T-cell (primary cell): ENCODE measurements around the gene ZNF277. TPM values are rescaled to one million over a fixed set of nuclear protein-coding genes. Genes with fewer than 3 reads are reported as not detected.

ENCODE experiments used
- ATAC-seq, 4 experiments: fragments of 200-7000 bp in 3 of 4; fragments of 150-1000 bp in 1 of 4; cut with Tn5 transposase; replicated peaks in 1 of 4; 1 replicate in 3 of 4; 2 replicates in 1 of 4; pipeline ENCODE4 v1.10.0; 2021; ENCODE audit warnings: moderate library complexity in 3 of 4, mild to moderate bottlenecking in 2 of 4, moderate number of reproducible peaks in 1 of 4
- CTCF ChIA-PET, 2 donors: fragments of 300-600 bp; sonication (Branson Sonifier 250); formaldehyde crosslinking; loops; one replicate each; lab custom pipeline; 2022; ENCODE audit warnings: antibody characterized with exemption in 2 of 2; lab: Charles Lee
- POLR2A ChIA-PET, 2 donors: fragments of 300-600 bp; sonication (Branson Sonifier 250); formaldehyde crosslinking; loops; one replicate each; lab custom pipeline; 2022; ENCODE audit warnings: antibody characterized with exemption in 2 of 2; lab: Charles Lee
- DNase-seq, 35 experiments: peaks; one replicate each; pipeline versions ENCODE4 v3.0.0 to v3.0.0-alpha.2; 2013 to 2023
- H3K27ac ChIP-seq: one replicate; pipeline ENCODE4 v1.5.1; 2013; ENCODE audit warnings: low read length
- H3K27me3 ChIP-seq, 2 experiments: replicated peaks in 1 of 2; 1 replicate in 1 of 2; 2 replicates in 1 of 2; pipeline versions ENCODE4 v1.6.1 to v1.7.0; 2013; ENCODE audit warnings: low read length in 1 of 2, mixed read lengths in 1 of 2; ENCODE audit not compliant: control insufficient read depth in 2 of 2, insufficient read depth in 2 of 2; ENCODE audit errors: extremely low read depth in 1 of 2
- H3K36me3 ChIP-seq, 2 donors: 1 replicate in 1 of 2; 2 replicates in 1 of 2; pipeline versions ENCODE4 v1.6.1 to v1.7.0; 2013; ENCODE audit warnings: low read length in 1 of 2; ENCODE audit not compliant: control insufficient read depth in 2 of 2, insufficient read depth in 1 of 2; ENCODE audit errors: extremely low read depth in 1 of 2
- H3K4me1 ChIP-seq, 2 experiments: 1 replicate in 1 of 2; 2 replicates in 1 of 2; pipeline versions ENCODE4 v1.6.1 to v1.7.0; 2013; ENCODE audit warnings: low read length in 2 of 2, mixed read lengths in 1 of 2; ENCODE audit not compliant: insufficient read depth in 2 of 2, control insufficient read depth in 1 of 2; ENCODE audit errors: extremely low read depth in 1 of 2
- H3K4me3 ChIP-seq, 2 donors: 1 replicate in 1 of 2; 2 replicates in 1 of 2; pipeline versions ENCODE4 v1.5.1 to v1.7.0; 2013; ENCODE audit warnings: mild to moderate bottlenecking in 2 of 2, low read length in 1 of 2, moderate library complexity in 1 of 2; ENCODE audit not compliant: control insufficient read depth in 1 of 2; ENCODE audit errors: extremely low read depth in 1 of 2
- H3K9me3 ChIP-seq: 2 replicates; pipeline ENCODE4 v1.7.0; 2013
- H3K27ac Mint-ChIP-seq, 2 donors: one replicate each; pipeline ENCODE4 v1.8.0; 2020 to 2021; ENCODE audit warnings: mild to moderate bottlenecking in 2 of 2, mixed read lengths in 2 of 2
- H3K27me3 Mint-ChIP-seq, 2 donors: one replicate each; pipeline ENCODE4 v1.8.0; 2021 to 2022; ENCODE audit warnings: mixed read lengths in 2 of 2
- H3K36me3 Mint-ChIP-seq: one replicate; pipeline ENCODE4 v1.8.0; 2021; ENCODE audit warnings: mixed read lengths
- H3K4me1 Mint-ChIP-seq, 3 donors: one replicate each; pipeline ENCODE4 v1.8.0; 2020 to 2022; ENCODE audit warnings: mixed read lengths in 3 of 3, mild to moderate bottlenecking in 1 of 3
- H3K4me3 Mint-ChIP-seq, 3 donors: one replicate each; pipeline ENCODE4 v1.8.0; 2020 to 2022; ENCODE audit warnings: mild to moderate bottlenecking in 3 of 3, mixed read lengths in 3 of 3, moderate library complexity in 3 of 3
- H3K9me3 Mint-ChIP-seq, 3 donors: one replicate each; pipeline ENCODE4 v1.8.0; 2020 to 2022; ENCODE audit warnings: mixed read lengths in 3 of 3
- WGBS: methylation state at CpG from one replicate; pipeline ENCODE4 v1.1.5; 2013; ENCODE audit warnings: missing lambda C conversion rate; ENCODE audit not compliant: insufficient coverage; 5-methylcytosine and 5-hydroxymethylcytosine counted together
- total RNA-seq, 35 experiments: library from RNA in 6 of 35; stranded (reverse) in 6 of 35; fragments of 120-200 nt in 1 of 35; gene quantifications; one replicate each; pipeline versions ENCODE4 v1.2.1 to v1.2.4 and lab custom pipeline; 2013 to 2026

Gene ZNF277
- total RNA-seq, 5 donors from 2014 or later (not counting 1 experiment from before 2014, with no cell fraction given), result 26.6 to 31.4 (median 30.2) TPM

DNA sequence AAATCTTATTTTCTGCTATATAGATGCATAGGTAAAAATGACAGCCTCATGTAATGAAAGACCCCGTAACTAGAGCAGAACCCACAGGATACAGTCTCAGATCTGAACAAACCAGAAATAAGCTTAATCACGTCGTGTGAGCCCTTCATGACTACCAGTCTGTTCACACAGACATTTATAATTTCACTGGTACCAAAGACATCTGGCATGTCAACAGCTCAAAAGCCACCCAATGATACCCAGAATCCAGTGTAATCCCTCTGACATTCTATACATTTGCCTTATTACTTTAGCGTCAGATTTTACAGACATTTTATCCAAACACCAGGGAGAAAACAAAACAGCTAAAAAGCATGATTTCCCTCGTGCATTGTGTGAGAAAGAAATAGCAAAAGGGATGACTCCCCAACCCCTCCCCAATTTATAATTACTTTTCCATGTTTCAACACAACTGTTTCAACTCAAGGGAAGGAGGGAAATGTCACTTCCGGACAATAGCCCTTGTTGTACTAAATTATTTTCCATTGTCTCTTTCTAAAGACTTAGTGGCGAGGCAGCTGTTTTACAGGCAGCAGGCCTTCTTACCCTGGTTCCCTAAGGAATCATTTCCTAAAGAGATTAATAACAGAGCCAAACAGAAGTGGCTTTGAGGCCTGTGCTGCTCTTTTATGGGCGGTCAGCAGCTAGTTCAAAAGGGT, 33.5 kb upstream of the ZNF277 start:
- Histone ChIP-seq H3K9me3 (no peaks in the 10 kb centered on the region), H3K4me3 (no peak overlapping the region), H3K36me3 (no peaks in the 10 kb centered on the region), H3K4me1 (no peaks in the 10 kb centered on the region), H3K27me3 (peaks cover 0 to 6% of the 10 kb centered on the region in 2 experiments), H3K27ac (no peak overlapping the region)
- 100% methylated on average over 1 of the region's 8 CpGs for WGBS
- POLR2A ChIA-PET, result no interaction called here
- DNase-seq (no peak), ATAC-seq (no peak)
- Mint-ChIP-seq H3K4me3 (no peak overlapping the region), H3K9me3 (no peaks in the 10 kb centered on the region), H3K27ac (no peak overlapping the region), H3K4me1 (no peaks in the 10 kb centered on the region), H3K36me3 (no peaks in the 10 kb centered on the region), H3K27me3 (peaks cover 24 to 43% of the 10 kb centered on the region in 2 donors)
- CTCF ChIA-PET, result no interaction called here

DNA sequence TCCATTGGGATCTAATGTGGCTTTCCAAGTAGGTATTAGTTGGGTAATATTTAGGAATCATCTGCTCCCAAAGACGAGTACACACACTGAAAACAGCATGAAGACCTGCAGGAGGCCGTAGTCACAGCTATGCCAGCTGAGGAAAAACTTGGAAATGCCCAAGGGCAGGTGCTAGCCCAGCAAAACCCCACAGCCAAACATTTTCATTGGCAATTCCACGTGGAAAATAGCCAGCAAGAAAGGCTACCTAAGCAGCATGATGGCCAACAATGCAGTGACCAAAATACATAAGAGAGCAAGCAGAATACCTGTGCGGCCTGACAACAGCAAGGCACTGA, 33.0 kb upstream of the ZNF277 start:
- ATAC-seq, result no peak
- WGBS, result 44% methylated on average over 4 of the region's 4 CpGs
- H3K9me3 Mint-ChIP-seq, result no peaks in the 10 kb centered on the region

GRCh38 chr7:112174192-112174591, 32.3 kb upstream of the ZNF277 start:
- H3K27ac Mint-ChIP-seq, result no peak overlapping the region
- H3K36me3 Mint-ChIP-seq, result no peaks in the 10 kb centered on the region
- H3K4me3 Mint-ChIP-seq, result no peak overlapping the region
- ChIA-PET CTCF (interaction anchor here in 1 of 2 donors (0.7 kb wide), 1 partner anchor 180 kb away, joined by 3 read pairs; no protein-coding TSS in a partner anchor), POLR2A (no interaction called here)
- H3K9me3 Mint-ChIP-seq, result no peaks in the 10 kb centered on the region
- DNase-seq (no peak), ATAC-seq (no peak)
- no peaks in the 10 kb centered on the region for H3K4me1 ChIP-seq
- H3K9me3 ChIP-seq, result no peaks in the 10 kb centered on the region
- H3K4me1 Mint-ChIP-seq, result no peaks in the 10 kb centered on the region
- H3K4me3 ChIP-seq, result no peak overlapping the region
- H3K36me3 ChIP-seq, result no peaks in the 10 kb centered on the region
- no peak overlapping the region for H3K27ac ChIP-seq
- peaks cover 0 to 6% of the 10 kb centered on the region in 2 experiments for H3K27me3 ChIP-seq
- peaks cover 28 to 44% of the 10 kb centered on the region in 2 donors for H3K27me3 Mint-ChIP-seq
- 78% methylated on average over 1 of the region's 3 CpGs for WGBS

More for the DNA sequence above, 33.0 kb upstream of the ZNF277 start:
- H3K36me3 ChIP-seq, result no peaks in the 10 kb centered on the region
- H3K4me1 Mint-ChIP-seq, result no peaks in the 10 kb centered on the region
- no peaks in the 10 kb centered on the region for H3K9me3 ChIP-seq
- H3K36me3 Mint-ChIP-seq, result no peaks in the 10 kb centered on the region
- peaks cover 0 to 6% of the 10 kb centered on the region in 2 experiments for H3K27me3 ChIP-seq
- no peaks in the 10 kb centered on the region for H3K4me1 ChIP-seq
- POLR2A ChIA-PET, result no interaction called here
- no peak for DNase-seq
- peaks cover 28 to 42% of the 10 kb centered on the region in 2 donors for H3K27me3 Mint-ChIP-seq
- no peak overlapping the region for H3K4me3 Mint-ChIP-seq
- H3K27ac ChIP-seq, result no peak overlapping the region
- no peak overlapping the region for H3K27ac Mint-ChIP-seq
- no peak overlapping the region for H3K4me3 ChIP-seq
- CTCF ChIA-PET, result no interaction called here

- Mint-ChIP-seq H3K27ac (no peak overlapping the region), H3K4me3 (no peak overlapping the region), H3K27me3 (peaks cover 30 to 47% of the 10 kb centered on the region in 2 donors), H3K4me1 (no peaks in the 10 kb centered on the region), H3K9me3 (no peaks in the 10 kb centered on the region), H3K36me3 (no peaks in the 10 kb centered on the region)
- POLR2A ChIA-PET, result no interaction called here
- Histone ChIP-seq H3K9me3 (no peaks in the 10 kb centered on the region), H3K27me3 (peaks cover 0 to 11% of the 10 kb centered on the region in 2 experiments), H3K36me3 (no peaks in the 10 kb centered on the region), H3K27ac (no peak overlapping the region), H3K4me1 (no peaks in the 10 kb centered on the region), H3K4me3 (no peak overlapping the region)
- ATAC-seq (no peak), DNase-seq (no peak)
- CTCF ChIA-PET, result no interaction called here
- WGBS, result 80% methylated on average over 1 of the region's 2 CpGs
These were observed 30.3 kb upstream of the ZNF277 start for GRCh38 chr7:112176241-112176640.

GRCh38 chr7:112176693-112177415, 29.6 kb upstream of the ZNF277 start:
- CTCF ChIA-PET, result interaction anchor here in 1 of 2 donors (0.6 kb wide), 1 partner anchor 425 kb away, joined by 3 read pairs; no protein-coding TSS in a partner anchor

DNA sequence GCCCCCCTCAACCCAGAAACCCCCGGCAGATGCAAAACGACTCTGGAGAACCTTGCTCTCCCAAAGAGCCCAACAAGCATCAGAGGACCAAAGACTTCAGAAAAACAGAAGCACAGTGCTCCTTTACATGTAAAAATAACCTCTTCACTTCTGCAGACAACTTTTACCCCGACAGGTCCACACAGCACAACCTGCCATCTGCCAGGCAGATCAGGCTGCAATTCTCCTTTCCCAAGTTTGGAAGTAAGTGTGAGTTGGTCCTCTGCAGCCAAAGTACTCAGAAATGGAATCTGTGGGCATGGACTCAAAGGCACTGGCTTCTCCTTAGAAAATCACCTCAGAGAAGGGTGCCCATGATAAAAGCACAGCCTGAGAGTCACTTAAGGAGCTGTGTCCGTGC, 26.3 kb upstream of the ZNF277 start:
- H3K4me3 ChIP-seq, result no peak overlapping the region
- H3K27me3 Mint-ChIP-seq, result peaks cover 25 to 33% of the 10 kb centered on the region in 2 donors
- no peaks in the 10 kb centered on the region for H3K4me1 Mint-ChIP-seq
- H3K9me3 Mint-ChIP-seq, result no peaks in the 10 kb centered on the region
- WGBS, result 63% methylated on average over 1 of the region's 4 CpGs
- no peaks in the 10 kb centered on the region for H3K36me3 ChIP-seq
- H3K9me3 ChIP-seq, result no peaks in the 10 kb centered on the region
- H3K4me3 Mint-ChIP-seq, result no peak overlapping the region
- POLR2A ChIA-PET, result no interaction called here
- ATAC-seq (no peak), DNase-seq (no peak)
- H3K4me1 ChIP-seq, result no peaks in the 10 kb centered on the region
- no peak overlapping the region for H3K27ac ChIP-seq
- H3K27ac Mint-ChIP-seq, result no peak overlapping the region
- peaks cover 0 to 5% of the 10 kb centered on the region in 2 experiments for H3K27me3 ChIP-seq
- CTCF ChIA-PET, result no interaction called here
- H3K36me3 Mint-ChIP-seq, result no peaks in the 10 kb centered on the region

More at GRCh38 chr7:112176693-112177415, 29.6 kb upstream of the ZNF277 start:
- H3K27ac ChIP-seq, result no peak overlapping the region
- no peaks in the 10 kb centered on the region for H3K9me3 Mint-ChIP-seq
- H3K4me1 Mint-ChIP-seq, result no peaks in the 10 kb centered on the region
- H3K4me3 Mint-ChIP-seq, result no peak overlapping the region
- peaks cover 0 to 11% of the 10 kb centered on the region in 2 experiments for H3K27me3 ChIP-seq
- no peak overlapping the region for H3K27ac Mint-ChIP-seq
- WGBS, result no CpG with 5 or more reads among the region's 5 CpGs
- DNase-seq, result no peak
- H3K4me1 ChIP-seq, result no peaks in the 10 kb centered on the region
- H3K36me3 ChIP-seq, result no peaks in the 10 kb centered on the region
- H3K9me3 ChIP-seq, result no peaks in the 10 kb centered on the region
- no peak overlapping the region for H3K4me3 ChIP-seq
- ATAC-seq, result no peak
- H3K36me3 Mint-ChIP-seq, result no peaks in the 10 kb centered on the region
- H3K27me3 Mint-ChIP-seq, result peaks cover 30 to 43% of the 10 kb centered on the region in 2 donors
- POLR2A ChIA-PET, result no interaction called here
